H1 (cell line): ENCODE results near the gene TLL2.

Experiments used
- EZH2 ChIP-seq: fragments of 200-600 bp; sonication (generic); IDR thresholded peaks from 2 replicates; pipeline ENCODE4 v1.7.1; 2012; ENCODE audit warnings: low read depth, mild to moderate bottlenecking, moderate library complexity, low read length, inconsistent platforms; ENCODE audit not compliant: severe bottlenecking
- GABPA ChIP-seq: IDR thresholded peaks from 2 replicates; pipeline ENCODE4 v1.6.1; 2011; ENCODE audit warnings: mild to moderate bottlenecking, low read length, moderate library complexity, borderline replicate concordance; ENCODE audit not compliant: insufficient read depth
- JUND ChIP-seq: IDR thresholded peaks from 2 replicates; pipeline ENCODE4 v1.6.1; 2011; ENCODE audit warnings: mild to moderate bottlenecking, improper control_type of control experiment, low read length
- MAFK ChIP-seq: IDR thresholded peaks from 2 replicates; pipeline ENCODE4 v1.6.1; 2012; ENCODE audit warnings: low read depth, mild to moderate bottlenecking, improper control_type of control experiment, low read length
- POLR2A ChIP-seq, 2 experiments: IDR thresholded peaks; 1 replicate in 1 of 2; 2 replicates in 1 of 2; pipeline ENCODE4 v1.6.1; 2011; ENCODE audit warnings: low read depth in 2 of 2, low read length in 2 of 2, mild to moderate bottlenecking in 2 of 2; ENCODE audit errors: control extremely low read depth in 1 of 2
- RXRA ChIP-seq: IDR thresholded peaks from 2 replicates; pipeline ENCODE4 v1.6.1; 2011; ENCODE audit warnings: low read depth, mild to moderate bottlenecking, low read length, moderate library complexity; ENCODE audit not compliant: insufficient read depth
- TF ChIP-seq, protein P1 (sequence below), 3 experiments: IDR thresholded peaks; 1 replicate in 2 of 3; 2 replicates in 1 of 3; pipeline versions ENCODE4 v1.5.1 to v1.6.1; 2011; ENCODE audit warnings: low read length in 3 of 3, mild to moderate bottlenecking in 3 of 3, inconsistent platforms in 2 of 3, low read depth in 1 of 3, moderate library complexity in 1 of 3; ENCODE audit not compliant: insufficient read depth in 1 of 3; ENCODE audit errors: control extremely low read depth in 1 of 3
- TF ChIP-seq, protein P2 (sequence below): IDR thresholded peaks from 2 replicates; pipeline ENCODE4 v1.6.1; 2012; ENCODE audit warnings: low read length, inconsistent platforms

DNA sequence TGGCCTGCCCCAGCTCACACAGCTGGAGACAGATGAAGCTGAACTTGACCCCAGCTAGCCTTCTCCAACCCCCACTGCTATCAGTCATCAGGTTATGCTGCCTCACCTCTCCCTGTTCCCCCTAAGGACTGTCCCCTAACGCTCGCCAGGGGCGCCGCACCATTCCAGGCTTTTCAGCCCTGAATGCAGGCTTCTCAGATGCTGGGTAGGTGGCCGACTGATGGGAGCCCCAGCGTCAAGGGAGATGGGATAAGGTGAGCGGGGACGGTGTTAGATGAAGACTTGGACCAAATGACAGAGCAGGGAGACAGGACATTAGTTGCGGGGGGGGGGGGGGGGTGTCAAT lies 139.1 kb downstream of the TLL2 start:
- TF ChIP-seq, protein P1, sequence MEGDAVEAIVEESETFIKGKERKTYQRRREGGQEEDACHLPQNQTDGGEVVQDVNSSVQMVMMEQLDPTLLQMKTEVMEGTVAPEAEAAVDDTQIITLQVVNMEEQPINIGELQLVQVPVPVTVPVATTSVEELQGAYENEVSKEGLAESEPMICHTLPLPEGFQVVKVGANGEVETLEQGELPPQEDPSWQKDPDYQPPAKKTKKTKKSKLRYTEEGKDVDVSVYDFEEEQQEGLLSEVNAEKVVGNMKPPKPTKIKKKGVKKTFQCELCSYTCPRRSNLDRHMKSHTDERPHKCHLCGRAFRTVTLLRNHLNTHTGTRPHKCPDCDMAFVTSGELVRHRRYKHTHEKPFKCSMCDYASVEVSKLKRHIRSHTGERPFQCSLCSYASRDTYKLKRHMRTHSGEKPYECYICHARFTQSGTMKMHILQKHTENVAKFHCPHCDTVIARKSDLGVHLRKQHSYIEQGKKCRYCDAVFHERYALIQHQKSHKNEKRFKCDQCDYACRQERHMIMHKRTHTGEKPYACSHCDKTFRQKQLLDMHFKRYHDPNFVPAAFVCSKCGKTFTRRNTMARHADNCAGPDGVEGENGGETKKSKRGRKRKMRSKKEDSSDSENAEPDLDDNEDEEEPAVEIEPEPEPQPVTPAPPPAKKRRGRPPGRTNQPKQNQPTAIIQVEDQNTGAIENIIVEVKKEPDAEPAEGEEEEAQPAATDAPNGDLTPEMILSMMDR (IDR thresholded peaks at IDR 0.05; ENCODE audit: control extremely low read depth in 1 of 3, insufficient read depth in 1 of 3, low read depth in 1 of 3, low read length in 3 of 3), result peak in 2 of 3 experiments; percentile 25 to 28; a peak in 1 of 4 replicates
- TF ChIP-seq MAFK (no peak), GABPA (no peak), POLR2A (IDR thresholded peaks at IDR 0.05; ENCODE audit: control extremely low read depth in 1 of 2, low read depth in 2 of 2, low read length in 2 of 2) (no peak), EZH2 (no peak), RXRA (no peak), JUND (no peak)
- TF ChIP-seq, protein P2, sequence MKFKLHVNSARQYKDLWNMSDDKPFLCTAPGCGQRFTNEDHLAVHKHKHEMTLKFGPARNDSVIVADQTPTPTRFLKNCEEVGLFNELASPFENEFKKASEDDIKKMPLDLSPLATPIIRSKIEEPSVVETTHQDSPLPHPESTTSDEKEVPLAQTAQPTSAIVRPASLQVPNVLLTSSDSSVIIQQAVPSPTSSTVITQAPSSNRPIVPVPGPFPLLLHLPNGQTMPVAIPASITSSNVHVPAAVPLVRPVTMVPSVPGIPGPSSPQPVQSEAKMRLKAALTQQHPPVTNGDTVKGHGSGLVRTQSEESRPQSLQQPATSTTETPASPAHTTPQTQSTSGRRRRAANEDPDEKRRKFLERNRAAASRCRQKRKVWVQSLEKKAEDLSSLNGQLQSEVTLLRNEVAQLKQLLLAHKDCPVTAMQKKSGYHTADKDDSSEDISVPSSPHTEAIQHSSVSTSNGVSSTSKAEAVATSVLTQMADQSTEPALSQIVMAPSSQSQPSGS, result no peak
